ENCODE data around the gene AKAP13. TPM values are rescaled to one million over a fixed set of nuclear protein-coding genes. Genes with fewer than 3 reads are reported as not detected.
"Not testable (repeated sequence)": the region's sequence is repeated elsewhere in the genome, so short reads cannot be mapped to it uniquely, and the experiment has no call there.

Gene AKAP13
- polyA plus RNA-seq, 1 experiment = 15.5 TPM

GRCh38 chr15:85795337-85796305, 415.2 kb downstream of the AKAP13 start:
- H3K4me3 ChIP-seq (ENCODE audit: low read depth, low read length) = peak overlapping the region; percentile 59
- H3K27ac ChIP-seq (ENCODE audit: low read depth, low read length) = no peak overlapping the region
- ChIA-PET CTCF (interaction anchor here (0.6 to 1.2 kb wide), 2 partner anchors 39 to 40 kb away, joined by 3 to 5 read pairs; no protein-coding TSS in a partner anchor), POLR2A (interaction anchor here (0.6 to 1.4 kb wide), 2 partner anchors 10 to 66 kb away, joined by 5 read pairs; no protein-coding TSS in a partner anchor)
- DNase-seq (ENCODE audit: low read depth, low spot score) = no peak
- H3K27me3 ChIP-seq (ENCODE audit: control insufficient read depth, insufficient read depth, low read length) = no peaks in the 10 kb centered on the region
- no peaks in the 10 kb centered on the region; the same call in 1 of the 2 replicates for H3K9me3 ChIP-seq (ENCODE audit: control insufficient read depth, insufficient read depth, low read length)
- TF ChIP-seq, protein P1, sequence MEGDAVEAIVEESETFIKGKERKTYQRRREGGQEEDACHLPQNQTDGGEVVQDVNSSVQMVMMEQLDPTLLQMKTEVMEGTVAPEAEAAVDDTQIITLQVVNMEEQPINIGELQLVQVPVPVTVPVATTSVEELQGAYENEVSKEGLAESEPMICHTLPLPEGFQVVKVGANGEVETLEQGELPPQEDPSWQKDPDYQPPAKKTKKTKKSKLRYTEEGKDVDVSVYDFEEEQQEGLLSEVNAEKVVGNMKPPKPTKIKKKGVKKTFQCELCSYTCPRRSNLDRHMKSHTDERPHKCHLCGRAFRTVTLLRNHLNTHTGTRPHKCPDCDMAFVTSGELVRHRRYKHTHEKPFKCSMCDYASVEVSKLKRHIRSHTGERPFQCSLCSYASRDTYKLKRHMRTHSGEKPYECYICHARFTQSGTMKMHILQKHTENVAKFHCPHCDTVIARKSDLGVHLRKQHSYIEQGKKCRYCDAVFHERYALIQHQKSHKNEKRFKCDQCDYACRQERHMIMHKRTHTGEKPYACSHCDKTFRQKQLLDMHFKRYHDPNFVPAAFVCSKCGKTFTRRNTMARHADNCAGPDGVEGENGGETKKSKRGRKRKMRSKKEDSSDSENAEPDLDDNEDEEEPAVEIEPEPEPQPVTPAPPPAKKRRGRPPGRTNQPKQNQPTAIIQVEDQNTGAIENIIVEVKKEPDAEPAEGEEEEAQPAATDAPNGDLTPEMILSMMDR (IDR thresholded peaks at IDR 0.05; ENCODE audit: low read depth, low read length) = no peak

- not testable (repeated sequence) for H3K4me3 ChIP-seq (ENCODE audit: low read depth, low read length); H3K27ac ChIP-seq (ENCODE audit: low read depth, low read length); DNase-seq (ENCODE audit: low read depth, low spot score); H3K9me3 ChIP-seq (ENCODE audit: control insufficient read depth, insufficient read depth, low read length); H3K27me3 ChIP-seq (ENCODE audit: control insufficient read depth, insufficient read depth, low read length)
- ChIA-PET CTCF (interaction anchor here (0.6 kb wide), 1 partner anchor 39 kb away, joined by 5 read pairs; no protein-coding TSS in a partner anchor), POLR2A (interaction anchor here (0.6 kb wide), 1 partner anchor 65 kb away, joined by 5 read pairs; no protein-coding TSS in a partner anchor)
Measured at GRCh38 chr15:85796371-85796770, 416.0 kb downstream of the AKAP13 start.

Small RNA genes within 50 kb of the gene (small RNA-seq; reads per million reads assigned to genes)
- not detected for gene AC021739.1 (ENCODE audit: insufficient read length, low read depth)
- gene MIR1276 (ENCODE audit: insufficient read length, low read depth) = 1.1 reads per million
- not detected for gene RNU6-1280P (ENCODE audit: insufficient read length, low read depth)
- not detected for gene RNU7-79P (ENCODE audit: insufficient read length, low read depth)

Measured in AG04450 (cell line).